Endothelial cell (in vitro differentiated cells): ENCODE measurements around the gene CASP8AP2. TPM values are rescaled to one million over a fixed set of nuclear protein-coding genes. Genes with fewer than 3 reads are reported as not detected.

Experiments
- DNase-seq: peaks from one replicate; pipeline ENCODE4 v3.0.0; 2021; ENCODE audit warnings: low spot score
- H3K27ac Mint-ChIP-seq: one replicate; pipeline ENCODE4 v1.8.0; 2021; ENCODE audit warnings: mixed read lengths, inconsistent platforms; ENCODE audit not compliant: unreplicated experiment
- H3K27me3 Mint-ChIP-seq: one replicate; pipeline ENCODE4 v1.8.0; 2021; ENCODE audit warnings: mild to moderate bottlenecking, moderate library complexity, mixed read lengths, inconsistent platforms; ENCODE audit not compliant: unreplicated experiment
- H3K36me3 Mint-ChIP-seq: one replicate; pipeline ENCODE4 v1.8.0; 2021; ENCODE audit warnings: mild to moderate bottlenecking, low read depth, mixed read lengths, inconsistent platforms; ENCODE audit not compliant: unreplicated experiment
- H3K4me1 Mint-ChIP-seq: one replicate; pipeline ENCODE4 v1.8.0; 2021; ENCODE audit warnings: mild to moderate bottlenecking, mixed read lengths, inconsistent platforms; ENCODE audit not compliant: unreplicated experiment
- H3K4me3 Mint-ChIP-seq: one replicate; pipeline ENCODE4 v1.8.0; 2021; ENCODE audit warnings: mild to moderate bottlenecking, mixed read lengths, inconsistent platforms; ENCODE audit not compliant: unreplicated experiment
- H3K9me3 Mint-ChIP-seq: one replicate; pipeline ENCODE4 v1.8.0; 2021; ENCODE audit warnings: mixed read lengths, inconsistent platforms; ENCODE audit not compliant: unreplicated experiment
- total RNA-seq: library from RNA; stranded (reverse); fragmentation: NEBNext Ultra II Directional; extraction: Animal tissue kit (Norgen Biotek cat#: 25700); gene quantifications from one replicate; pipeline ENCODE4 v1.2.1, GENCODE V29; 2021; ENCODE audit not compliant: unreplicated experiment
- TF ChIP-seq, protein P1 (sequence below): fragments of 200-600 bp; sonication (generic); IDR thresholded peaks from one replicate; pipeline ENCODE4 v1.5.0; 2021; ENCODE audit warnings: antibody characterized with exemption; ENCODE audit not compliant: unreplicated experiment

The CASP8AP2 gene
- total RNA-seq, 1 donor from 2014 or later, result 19.2 TPM

- TF ChIP-seq, protein P1, sequence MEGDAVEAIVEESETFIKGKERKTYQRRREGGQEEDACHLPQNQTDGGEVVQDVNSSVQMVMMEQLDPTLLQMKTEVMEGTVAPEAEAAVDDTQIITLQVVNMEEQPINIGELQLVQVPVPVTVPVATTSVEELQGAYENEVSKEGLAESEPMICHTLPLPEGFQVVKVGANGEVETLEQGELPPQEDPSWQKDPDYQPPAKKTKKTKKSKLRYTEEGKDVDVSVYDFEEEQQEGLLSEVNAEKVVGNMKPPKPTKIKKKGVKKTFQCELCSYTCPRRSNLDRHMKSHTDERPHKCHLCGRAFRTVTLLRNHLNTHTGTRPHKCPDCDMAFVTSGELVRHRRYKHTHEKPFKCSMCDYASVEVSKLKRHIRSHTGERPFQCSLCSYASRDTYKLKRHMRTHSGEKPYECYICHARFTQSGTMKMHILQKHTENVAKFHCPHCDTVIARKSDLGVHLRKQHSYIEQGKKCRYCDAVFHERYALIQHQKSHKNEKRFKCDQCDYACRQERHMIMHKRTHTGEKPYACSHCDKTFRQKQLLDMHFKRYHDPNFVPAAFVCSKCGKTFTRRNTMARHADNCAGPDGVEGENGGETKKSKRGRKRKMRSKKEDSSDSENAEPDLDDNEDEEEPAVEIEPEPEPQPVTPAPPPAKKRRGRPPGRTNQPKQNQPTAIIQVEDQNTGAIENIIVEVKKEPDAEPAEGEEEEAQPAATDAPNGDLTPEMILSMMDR, result no peak
- no peaks in the 10 kb centered on the region for H3K9me3 Mint-ChIP-seq
- no peak overlapping the region for H3K4me3 Mint-ChIP-seq
- H3K36me3 Mint-ChIP-seq, result peaks cover 47% of the 10 kb centered on the region
- H3K4me1 Mint-ChIP-seq, result no peaks in the 10 kb centered on the region
- DNase-seq, result no peak
- H3K27me3 Mint-ChIP-seq, result no peaks in the 10 kb centered on the region
- H3K27ac Mint-ChIP-seq, result no peak overlapping the region
These were observed 42.7 kb upstream of the CASP8AP2 start for GRCh38 chr6:89786970-89787369.

- Mint-ChIP-seq H3K9me3 (no peaks in the 10 kb centered on the region), H3K4me1 (no peaks in the 10 kb centered on the region), H3K4me3 (no peak overlapping the region), H3K36me3 (peaks cover 42% of the 10 kb centered on the region), H3K27me3 (no peaks in the 10 kb centered on the region), H3K27ac (no peak overlapping the region)
- TF ChIP-seq, protein P1, result no peak
- no peak for DNase-seq
These were observed 41.9 kb upstream of the CASP8AP2 start for GRCh38 chr6:89787660-89788328.

- no peak overlapping the region for H3K27ac Mint-ChIP-seq
- peaks cover 38% of the 10 kb centered on the region for H3K36me3 Mint-ChIP-seq
- no peaks in the 10 kb centered on the region for H3K9me3 Mint-ChIP-seq
- H3K27me3 Mint-ChIP-seq, result peaks cover 5% of the 10 kb centered on the region
- TF ChIP-seq, protein P1, result no peak
- no peak overlapping the region for H3K4me3 Mint-ChIP-seq
- H3K4me1 Mint-ChIP-seq, result peaks cover 3% of the 10 kb centered on the region
- no peak for DNase-seq
These were observed 39.7 kb upstream of the CASP8AP2 start for GRCh38 chr6:89789980-89790379.

- H3K4me3 Mint-ChIP-seq, result no peak overlapping the region
- H3K27me3 Mint-ChIP-seq, result peaks cover 5% of the 10 kb centered on the region
- DNase-seq, result no peak
- TF ChIP-seq, protein P1, result no peak
- peaks cover 37% of the 10 kb centered on the region for H3K36me3 Mint-ChIP-seq
- no peaks in the 10 kb centered on the region for H3K9me3 Mint-ChIP-seq
- peaks cover 3% of the 10 kb centered on the region for H3K4me1 Mint-ChIP-seq
- no peak overlapping the region for H3K27ac Mint-ChIP-seq
These were observed 39.3 kb upstream of the CASP8AP2 start for GRCh38 chr6:89790403-89790802.

GRCh38 chr6:89792881-89793280 is 36.8 kb upstream of the CASP8AP2 start:
- TF ChIP-seq, protein P1, result peak; percentile 37
- DNase-seq, result peak; percentile 43
- Mint-ChIP-seq H3K27me3 (peaks cover 5% of the 10 kb centered on the region), H3K4me1 (peaks cover 3% of the 10 kb centered on the region), H3K9me3 (no peaks in the 10 kb centered on the region), H3K4me3 (no peak overlapping the region), H3K36me3 (peaks cover 33% of the 10 kb centered on the region), H3K27ac (no peak overlapping the region)
